MM.1S (cell line): ENCODE results near the gene GNE.

ENCODE experiments used
- DNase-seq: peaks from one replicate; pipeline ENCODE4 v3.0.0-alpha.2; 2015
- H2AFZ ChIP-seq: fragments of 300-600 bp; sonication (generic); 2 replicates; pipeline ENCODE4 v1.6.0; 2016; ENCODE audit warnings: antibody characterized with exemption, low read length
- H3F3A ChIP-seq: fragments of 300-600 bp; sonication (generic); 2 replicates; pipeline ENCODE4 v1.6.1; 2016; ENCODE audit warnings: mild to moderate bottlenecking, antibody characterized with exemption, low read length, moderate library complexity, mixed read lengths; ENCODE audit not compliant: insufficient read depth
- H3K27ac ChIP-seq: fragments of 300-600 bp; sonication (generic); 2 replicates; pipeline ENCODE4 v1.5.1; 2016; ENCODE audit warnings: mild to moderate bottlenecking, low read length
- H3K27me3 ChIP-seq: fragments of 300-600 bp; sonication (generic); replicated peaks from 2 replicates; pipeline ENCODE4 v1.6.0; 2016; ENCODE audit warnings: low read length; ENCODE audit not compliant: insufficient read depth
- H3K36me3 ChIP-seq: fragments of 300-600 bp; sonication (generic); replicated peaks from 2 replicates; pipeline ENCODE4 v1.6.1; 2016; ENCODE audit warnings: mild to moderate bottlenecking, low read length, mixed read lengths; ENCODE audit not compliant: insufficient read depth
- H3K4me1 ChIP-seq: fragments of 300-600 bp; sonication (generic); 2 replicates; pipeline ENCODE4 v1.6.1; 2016; ENCODE audit warnings: low read length, mixed read lengths
- H3K4me2 ChIP-seq: fragments of 300-600 bp; sonication (generic); 2 replicates; pipeline ENCODE4 v1.6.0; 2016; ENCODE audit warnings: low read depth, low read length
- H3K4me3 ChIP-seq: fragments of 300-600 bp; sonication (generic); 2 replicates; pipeline ENCODE4 v1.5.1; 2016; ENCODE audit warnings: low read length, mixed read lengths
- H3K79me2 ChIP-seq: fragments of 300-600 bp; sonication (generic); 2 replicates; pipeline ENCODE4 v1.6.1; 2016; ENCODE audit warnings: mixed run types, low read length, mixed read lengths
- H3K9ac ChIP-seq: fragments of 300-600 bp; sonication (generic); 2 replicates; pipeline ENCODE4 v1.6.1; 2016; ENCODE audit warnings: low read length, mixed read lengths
- H3K9me2 ChIP-seq: fragments of 300-600 bp; sonication (generic); replicated peaks from 2 replicates; pipeline ENCODE4 v1.6.1; 2016; ENCODE audit warnings: mild to moderate bottlenecking, low read length, mixed read lengths; ENCODE audit not compliant: insufficient read depth
- H3K9me3 ChIP-seq: fragments of 300-600 bp; sonication (generic); replicated peaks from 2 replicates; pipeline ENCODE4 v1.6.1; 2016; ENCODE audit warnings: mild to moderate bottlenecking, low read length, mixed read lengths; ENCODE audit not compliant: insufficient read depth
- H4K20me1 ChIP-seq: fragments of 300-600 bp; sonication (generic); 2 replicates; pipeline ENCODE4 v1.6.1; 2016; ENCODE audit warnings: mild to moderate bottlenecking, low read length, moderate library complexity, mixed read lengths; ENCODE audit not compliant: insufficient read depth
- EZH2 ChIP-seq: fragments of 300-600 bp; sonication (generic); optimal IDR thresholded peaks from 2 replicates; pipeline ENCODE3; 2017; ENCODE audit warnings: low read depth, mild to moderate bottlenecking, antibody characterized with exemption, low read length, mixed read lengths
- EZH2phosphoT487 ChIP-seq: fragments of 300-600 bp; sonication (generic); IDR thresholded peaks from 2 replicates; pipeline ENCODE4 v1.6.1; 2018; ENCODE audit warnings: antibody characterized with exemption, low read length
- TF ChIP-seq, protein P1 (sequence below): fragments of 300-600 bp; sonication (generic); IDR thresholded peaks from 2 replicates; pipeline ENCODE4 v1.5.1; 2016; ENCODE audit warnings: antibody characterized with exemption, low read length, mixed read lengths

GNE gene

DNA sequence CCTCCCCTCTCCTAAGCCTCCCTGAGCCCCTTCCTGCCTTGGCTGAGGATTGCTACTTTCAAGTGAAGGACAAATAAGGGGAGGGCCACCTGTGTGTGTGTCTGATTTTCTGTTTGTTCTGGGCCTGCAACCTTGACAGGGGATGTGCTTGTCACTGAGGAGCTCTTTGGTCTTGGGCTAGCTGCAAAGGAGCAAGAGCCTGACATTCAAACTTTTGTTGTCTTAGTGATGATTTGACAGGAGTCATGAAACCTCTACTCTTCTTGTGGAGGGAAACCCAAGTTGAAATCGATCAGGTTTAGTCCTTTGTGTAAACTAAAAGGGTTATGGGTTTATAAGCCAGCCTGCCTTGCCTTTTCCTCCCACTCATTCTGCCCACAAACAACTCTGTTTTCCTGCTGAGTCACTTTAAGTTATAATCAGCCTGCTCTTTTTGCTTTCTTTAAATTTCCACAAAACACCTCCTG is 50.7 kb downstream of the GNE start:
- H2AFZ ChIP-seq = no peak overlapping the region
- no peaks in the 10 kb centered on the region; the same call in 1 of the 2 replicates for H3F3A ChIP-seq
- H3K9me3 ChIP-seq = no peaks in the 10 kb centered on the region
- H3K27me3 ChIP-seq = no peaks in the 10 kb centered on the region
- no peak overlapping the region for H3K4me3 ChIP-seq
- H3K27ac ChIP-seq = no peak overlapping the region
- no peaks in the 10 kb centered on the region for H3K9me2 ChIP-seq
- DNase-seq = no peak
- no peak overlapping the region for H3K4me2 ChIP-seq
- H4K20me1 ChIP-seq = peaks cover 32% of the 10 kb centered on the region
- no peak overlapping the region for H3K9ac ChIP-seq
- peaks cover 96% of the 10 kb centered on the region for H3K79me2 ChIP-seq
- TF ChIP-seq EZH2 (no peak), EZH2phosphoT487 (no peak)
- TF ChIP-seq, protein P1, sequence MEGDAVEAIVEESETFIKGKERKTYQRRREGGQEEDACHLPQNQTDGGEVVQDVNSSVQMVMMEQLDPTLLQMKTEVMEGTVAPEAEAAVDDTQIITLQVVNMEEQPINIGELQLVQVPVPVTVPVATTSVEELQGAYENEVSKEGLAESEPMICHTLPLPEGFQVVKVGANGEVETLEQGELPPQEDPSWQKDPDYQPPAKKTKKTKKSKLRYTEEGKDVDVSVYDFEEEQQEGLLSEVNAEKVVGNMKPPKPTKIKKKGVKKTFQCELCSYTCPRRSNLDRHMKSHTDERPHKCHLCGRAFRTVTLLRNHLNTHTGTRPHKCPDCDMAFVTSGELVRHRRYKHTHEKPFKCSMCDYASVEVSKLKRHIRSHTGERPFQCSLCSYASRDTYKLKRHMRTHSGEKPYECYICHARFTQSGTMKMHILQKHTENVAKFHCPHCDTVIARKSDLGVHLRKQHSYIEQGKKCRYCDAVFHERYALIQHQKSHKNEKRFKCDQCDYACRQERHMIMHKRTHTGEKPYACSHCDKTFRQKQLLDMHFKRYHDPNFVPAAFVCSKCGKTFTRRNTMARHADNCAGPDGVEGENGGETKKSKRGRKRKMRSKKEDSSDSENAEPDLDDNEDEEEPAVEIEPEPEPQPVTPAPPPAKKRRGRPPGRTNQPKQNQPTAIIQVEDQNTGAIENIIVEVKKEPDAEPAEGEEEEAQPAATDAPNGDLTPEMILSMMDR = no peak
- H3K4me1 ChIP-seq = no peaks in the 10 kb centered on the region
- peaks cover 48% of the 10 kb centered on the region for H3K36me3 ChIP-seq

DNA sequence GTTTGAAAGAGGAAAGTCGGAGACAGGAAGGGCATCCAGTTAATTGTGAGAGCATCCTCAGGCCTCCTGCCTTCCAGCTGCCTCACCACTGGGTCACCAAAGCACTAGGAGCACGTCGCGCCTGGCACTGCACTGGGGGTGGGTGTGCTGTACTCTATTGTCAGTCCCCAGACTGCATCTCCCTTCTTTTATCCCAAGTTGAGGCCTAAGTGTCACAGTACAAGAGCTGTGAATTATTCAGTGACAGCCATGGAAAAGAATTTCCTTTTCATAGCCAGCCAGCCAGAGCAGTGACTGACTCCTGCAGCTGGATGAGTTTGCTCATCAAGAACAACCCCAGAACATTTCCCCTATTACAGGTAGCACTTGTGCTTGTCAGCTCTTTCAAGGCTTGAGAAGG is 51.2 kb downstream of the GNE start:
- H3F3A ChIP-seq = no peaks in the 10 kb centered on the region; the same call in 1 of the 2 replicates

DNA sequence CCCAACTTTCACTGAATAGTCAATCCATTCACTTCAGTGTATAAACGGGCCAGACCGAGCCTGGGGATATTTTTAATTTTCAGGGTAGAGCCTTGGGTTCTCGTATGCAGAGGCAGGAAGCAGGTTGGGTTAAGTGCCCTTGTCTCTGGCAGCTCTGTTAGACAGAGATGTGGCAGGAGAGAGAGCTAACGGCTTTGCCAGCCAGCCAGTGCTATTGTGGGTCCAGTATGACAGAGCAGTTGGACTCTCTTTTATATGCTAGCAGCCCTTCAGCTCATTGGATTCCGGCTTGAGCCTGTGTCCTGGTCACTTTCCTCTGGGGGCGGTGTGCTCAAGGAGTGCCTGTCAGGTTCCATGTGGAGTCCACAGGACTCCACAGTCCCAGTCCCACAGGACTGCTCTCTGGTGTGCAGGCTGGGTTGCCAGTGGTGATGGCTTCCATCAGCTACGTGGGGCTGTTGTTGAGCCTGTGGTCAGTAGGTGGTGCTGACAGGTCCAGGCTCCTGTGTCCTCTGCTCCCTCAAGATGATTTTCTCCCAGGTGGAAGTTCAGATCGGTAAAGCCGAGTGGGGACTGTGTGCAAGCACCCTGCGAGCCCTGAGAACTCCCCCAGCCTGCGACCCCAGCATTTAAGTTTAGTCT is 53.2 kb downstream of the GNE start:
- no peak for DNase-seq
- Histone ChIP-seq H3K36me3 (peaks cover 57% of the 10 kb centered on the region), H3K4me3 (no peak overlapping the region), H3F3A (no peaks in the 10 kb centered on the region; the same call in 1 of the 2 replicates), H3K79me2 (peaks cover 90% of the 10 kb centered on the region), H3K9me3 (no peaks in the 10 kb centered on the region), H3K9ac (no peak overlapping the region), H3K4me2 (no peak overlapping the region), H2AFZ (no peak overlapping the region), H3K4me1 (no peaks in the 10 kb centered on the region), H3K9me2 (no peaks in the 10 kb centered on the region), H3K27ac (no peak overlapping the region), H4K20me1 (peaks cover 18% of the 10 kb centered on the region), H3K27me3 (no peaks in the 10 kb centered on the region)
- TF ChIP-seq, protein P1 = no peak
- TF ChIP-seq EZH2phosphoT487 (no peak), EZH2 (no peak)

More for the DNA sequence above, 51.2 kb downstream of the GNE start:
- Histone ChIP-seq H3K9me2 (no peaks in the 10 kb centered on the region), H3K4me2 (no peak overlapping the region), H3K9me3 (no peaks in the 10 kb centered on the region), H3K9ac (no peak overlapping the region), H3K27me3 (no peaks in the 10 kb centered on the region), H2AFZ (no peak overlapping the region), H3K4me3 (no peak overlapping the region), H3K4me1 (no peaks in the 10 kb centered on the region), H3K79me2 (peaks cover 97% of the 10 kb centered on the region), H3K36me3 (peaks cover 48% of the 10 kb centered on the region), H3K27ac (no peak overlapping the region), H4K20me1 (peaks cover 32% of the 10 kb centered on the region)
- TF ChIP-seq, protein P1 = no peak
- TF ChIP-seq EZH2 (no peak), EZH2phosphoT487 (no peak)
- DNase-seq = no peak
